ENCODE data around the gene STX4. TPM values are rescaled to one million over a fixed set of nuclear protein-coding genes. Genes with fewer than 3 reads are reported as not detected.

The STX4 gene
- polyA plus RNA-seq, 1 of the 3 experiments (the other 2 are of a cell fraction) = 117 TPM

- peaks cover 27 to 72% of the 10 kb centered on the region in 2 experiments for H3K36me3 ChIP-seq (replicated peaks in 1 of 2; ENCODE audit: control insufficient read depth in 1 of 2, insufficient read depth in 2 of 2, low read length in 1 of 2)
- WGBS (ENCODE audit: low lambda C conversion rate) = 75% methylated on average over 5 of the region's 13 CpGs
- H3K9ac ChIP-seq = no peak overlapping the region
- H3K27me3 ChIP-seq (ENCODE audit: insufficient read depth) = no peaks in the 10 kb centered on the region
- DNase-seq = no peak
- no peaks in the 10 kb centered on the region for H3K9me2 ChIP-seq
- H2AFZ ChIP-seq (ENCODE audit: low read depth) = no peak overlapping the region
- CTCF ChIA-PET = interaction anchor here (0.5 to 1.6 kb wide), 3 partner anchors 21 to 266 kb away, joined by 4 to 5 read pairs (median 4); no protein-coding TSS in a partner anchor
- no peaks in the 10 kb centered on the region for H3K9me3 ChIP-seq
- H3K79me2 ChIP-seq (ENCODE audit: insufficient read depth) = peaks cover 75% of the 10 kb centered on the region
- peaks cover 2 to 8% of the 10 kb centered on the region in 2 experiments; a peak in 3 of 4 replicates for H3K4me1 ChIP-seq (ENCODE audit: control insufficient read depth in 1 of 2, insufficient read depth in 2 of 2, low read depth in 1 of 2, low read length in 1 of 2)
- TF ChIP-seq MEF2A (IDR thresholded peaks at IDR 0.05; ENCODE audit: borderline replicate concordance, low read depth) (no peak), REST (IDR thresholded peaks at IDR 0.05; ENCODE audit: low read depth, low read length) (no peak), EP300 (IDR thresholded peaks at IDR 0.05; ENCODE audit: borderline replicate concordance in 1 of 2, low read depth in 1 of 2, low read length in 1 of 2) (no peak), IRF3 (IDR thresholded peaks at IDR 0.05; ENCODE audit: low read depth, low read length) (no peak), GABPA (IDR thresholded peaks at IDR 0.05; ENCODE audit: low read depth) (no peak), GATA2 (CRISPR knock-in tag; IDR thresholded peaks at IDR 0.05) (no peak), POLR2AphosphoS5 (IDR thresholded peaks at IDR 0.05; ENCODE audit: low read depth, low read length) (no peak), CTCF (IDR thresholded peaks at IDR 0.05) (no peak), JUND (IDR thresholded peaks at IDR 0.05) (no peak), RFX5 (IDR thresholded peaks at IDR 0.05; ENCODE audit: low read length) (no peak), TAF1 (IDR thresholded peaks at IDR 0.05; ENCODE audit: borderline replicate concordance, low read depth, low read length) (no peak), CHD2 (IDR thresholded peaks at IDR 0.05; ENCODE audit: low read length, partially characterized antibody) (no peak), NRF1 (IDR thresholded peaks at IDR 0.05; ENCODE audit: low read depth, low read length) (no peak), USF1 (IDR thresholded peaks at IDR 0.05; ENCODE audit: borderline replicate concordance, low read depth) (no peak), PBX3 (IDR thresholded peaks at IDR 0.05) (no peak), FOXM1 (IDR thresholded peaks at IDR 0.05; ENCODE audit: low read depth) (no peak), FOSL2 (IDR thresholded peaks at IDR 0.05; ENCODE audit: borderline replicate concordance, low read depth) (no peak)
- H3K4me3 ChIP-seq (ENCODE audit: low read depth in 2 of 2, low read length in 1 of 2) = no peak overlapping the region
- H3F3A ChIP-seq (replicated peaks; ENCODE audit: insufficient read depth) = no peaks in the 10 kb centered on the region
- no peak overlapping the region for H3K4me2 ChIP-seq
- no peak overlapping the region for H3K27ac ChIP-seq (ENCODE audit: low read depth in 2 of 2, low read length in 1 of 2)
- H4K20me1 ChIP-seq (ENCODE audit: insufficient read depth) = peaks cover 12% of the 10 kb centered on the region; the same call in 1 of the 2 replicates
- POLR2A ChIA-PET = no interaction called here
Observed at GRCh38 chr16:31079342-31079944, 46.1 kb downstream of the STX4 start.
